Activated T-helper 2 cell treated with anti-CD3 and anti-CD28 coated beads, Interferon-gamma antibody, Interleukin-2, Interleukin-4, amounts not matched to agents 10 μg/mL and 5 μg/mL and 100 μg/mL, durations not matched to agents 14 hours and 24 hours and 36 hours (primary cell): ENCODE results near the gene ASAP2. TPM values are rescaled to one million over a fixed set of nuclear protein-coding genes. Genes with fewer than 3 reads are reported as not detected.

Experiments used
- DNase-seq: peaks from one replicate; pipeline ENCODE4 v3.0.0; 2021; ENCODE audit warnings: low spot score
- H3K27ac Mint-ChIP-seq: one replicate; pipeline ENCODE4 v1.8.0; 2021; ENCODE audit warnings: mixed read lengths
- H3K27me3 Mint-ChIP-seq: one replicate; pipeline ENCODE4 v1.8.0; 2021; ENCODE audit warnings: low read depth, mixed read lengths
- H3K36me3 Mint-ChIP-seq: one replicate; pipeline ENCODE4 v1.8.0; 2021; ENCODE audit warnings: low read depth, mixed read lengths
- H3K4me1 Mint-ChIP-seq: one replicate; pipeline ENCODE4 v1.8.0; 2021; ENCODE audit warnings: low read depth, mixed read lengths
- H3K4me3 Mint-ChIP-seq: one replicate; pipeline ENCODE4 v1.8.0; 2021; ENCODE audit warnings: low read depth, mild to moderate bottlenecking, moderate library complexity, mixed read lengths
- H3K9me3 Mint-ChIP-seq: one replicate; pipeline ENCODE4 v1.8.0; 2021; ENCODE audit warnings: mixed read lengths
- intact Hi-C: fragments of 100-400 bp; cut with micrococcal nuclease; formaldehyde crosslinking; loops from one replicate; pipeline ENCODE4 v1.15.1; 2023
- total RNA-seq: library from RNA; stranded (reverse); gene quantifications from 2 replicates; pipeline ENCODE4 v1.2.3, GENCODE V29; 2022

ASAP2 gene
- total RNA-seq, 1 donor from 2014 or later: 0.96 TPM

DNA sequence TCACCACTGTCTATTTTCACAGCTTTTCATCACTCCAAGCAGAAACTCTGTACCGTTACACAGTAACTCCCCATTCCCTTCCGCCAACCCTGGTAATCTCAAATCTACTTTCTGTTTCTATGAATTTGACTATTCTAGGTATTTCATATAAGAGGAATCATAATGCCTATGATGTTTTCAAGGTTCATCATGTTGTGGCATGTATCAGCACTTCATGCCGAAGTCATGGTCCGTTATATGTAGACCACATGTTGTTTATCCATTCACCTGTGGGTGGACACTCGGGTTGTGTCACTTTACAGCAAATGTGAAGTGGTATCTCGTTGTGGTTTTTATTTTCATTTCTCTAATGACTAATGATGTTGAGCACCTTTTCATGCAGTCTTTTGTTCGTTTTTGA, 238.5 kb downstream of the ASAP2 start:
- Mint-ChIP-seq H3K27ac (peak overlapping the region; percentile 53), H3K4me3 (no peak overlapping the region)

DNA sequence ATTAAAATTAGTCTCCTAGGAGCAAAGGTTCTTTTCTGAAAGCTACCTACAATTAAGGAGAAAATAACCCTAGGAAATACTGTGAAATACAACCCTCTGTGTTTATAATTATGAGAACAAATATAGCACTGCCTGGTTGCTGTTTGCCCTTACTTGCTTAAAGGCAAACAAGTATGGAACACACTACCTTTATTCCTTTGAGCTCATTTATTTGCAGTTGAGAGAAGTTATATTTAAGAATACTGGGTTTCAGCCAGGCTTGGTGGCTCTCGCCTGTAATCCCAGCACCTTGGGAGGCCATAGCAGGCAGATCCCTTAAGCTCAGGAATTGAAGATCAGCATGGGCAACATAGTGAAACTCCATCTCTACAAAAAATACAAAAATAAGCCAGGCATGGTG, 244.6 kb downstream of the ASAP2 start:
- H3K36me3 Mint-ChIP-seq: peaks cover 47% of the 10 kb centered on the region

More for the DNA sequence above, 238.5 kb downstream of the ASAP2 start:
- Mint-ChIP-seq H3K36me3 (peaks cover 63% of the 10 kb centered on the region), H3K27me3 (no peaks in the 10 kb centered on the region), H3K9me3 (no peaks in the 10 kb centered on the region), H3K4me1 (peaks cover 15% of the 10 kb centered on the region)
- intact Hi-C loops: no loop called here
- no peak for DNase-seq

More for the DNA sequence above, 244.6 kb downstream of the ASAP2 start:
- H3K4me3 Mint-ChIP-seq: no peak overlapping the region
- DNase-seq: no peak
- intact Hi-C loops: no loop called here
- no peak overlapping the region for H3K27ac Mint-ChIP-seq
- no peaks in the 10 kb centered on the region for H3K27me3 Mint-ChIP-seq
- H3K4me1 Mint-ChIP-seq: no peaks in the 10 kb centered on the region
- no peaks in the 10 kb centered on the region for H3K9me3 Mint-ChIP-seq

Other genes starting within 250 kb of the ASAP2 start
- 4.5 and 6.0 TPM in 2 replicates for gene MBOAT2, start 203.1 kb upstream of the ASAP2 start, total RNA-seq
- gene ITGB1BP1, start 216.7 kb downstream of the ASAP2 start, total RNA-seq: 118 and 128 TPM in 2 replicates
- 69.5 and 73.2 TPM in 2 replicates for gene CPSF3, start 216.8 kb downstream of the ASAP2 start, total RNA-seq